ENCODE measurements around the gene HHIPL2.
"Not testable (repeated sequence)": the region's sequence is repeated elsewhere in the genome, so short reads cannot be mapped to it uniquely, and the experiment has no call there.

Gene HHIPL2

GRCh38 chr1:222539951-222540597 lies 7.8 kb downstream of the HHIPL2 start:
- DNase-seq = no peak

GRCh38 chr1:222535455-222535854 lies 12.4 kb downstream of the HHIPL2 start:
- no peak for DNase-seq

GRCh38 chr1:222530852-222531251 lies 17.1 kb downstream of the HHIPL2 start:
- DNase-seq = no peak

DNA sequence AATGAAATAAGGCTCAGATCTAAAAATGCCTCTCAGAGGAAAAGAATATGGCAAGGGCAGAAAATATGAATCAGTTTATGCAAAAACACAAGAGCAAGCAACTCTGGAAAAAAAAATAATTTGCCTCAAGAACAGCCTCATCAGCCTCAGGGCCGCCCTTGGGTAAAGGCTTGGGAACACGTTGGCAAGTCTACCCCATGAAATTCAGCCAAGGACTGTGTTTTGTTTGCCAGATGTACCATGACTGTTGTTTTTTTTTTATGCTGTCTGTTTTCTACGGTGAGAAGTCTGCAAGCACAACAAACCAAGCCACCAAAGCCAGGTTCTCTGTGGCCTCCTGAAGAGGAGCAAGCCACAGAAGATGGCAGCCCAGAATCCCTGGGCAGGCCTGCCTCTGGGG lies 18.0 kb downstream of the HHIPL2 start:
- DNase-seq = no peak

DNA sequence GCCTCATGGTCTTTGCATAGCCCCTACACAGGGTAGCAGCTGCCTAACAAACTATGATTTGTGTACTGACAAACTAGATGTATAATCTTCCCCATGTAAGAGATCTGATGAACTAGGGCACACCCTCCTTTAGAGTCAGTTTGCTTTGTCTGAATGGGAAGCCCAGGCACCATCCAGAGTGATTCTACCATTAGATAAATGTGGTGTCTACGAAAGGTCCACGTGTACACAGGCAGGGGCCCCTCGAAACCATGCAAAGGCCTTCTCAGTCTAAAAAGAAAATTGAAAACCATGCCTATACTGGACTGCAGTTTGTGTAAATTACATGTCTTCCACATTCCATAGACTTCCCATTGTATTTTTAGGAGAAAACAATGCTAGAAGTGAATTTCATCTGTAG lies 18.7 kb downstream of the HHIPL2 start:
- no peak for DNase-seq

- no peak for DNase-seq
Observed at GRCh38 chr1:222525951-222526350, 22.0 kb downstream of the HHIPL2 start.

DNA sequence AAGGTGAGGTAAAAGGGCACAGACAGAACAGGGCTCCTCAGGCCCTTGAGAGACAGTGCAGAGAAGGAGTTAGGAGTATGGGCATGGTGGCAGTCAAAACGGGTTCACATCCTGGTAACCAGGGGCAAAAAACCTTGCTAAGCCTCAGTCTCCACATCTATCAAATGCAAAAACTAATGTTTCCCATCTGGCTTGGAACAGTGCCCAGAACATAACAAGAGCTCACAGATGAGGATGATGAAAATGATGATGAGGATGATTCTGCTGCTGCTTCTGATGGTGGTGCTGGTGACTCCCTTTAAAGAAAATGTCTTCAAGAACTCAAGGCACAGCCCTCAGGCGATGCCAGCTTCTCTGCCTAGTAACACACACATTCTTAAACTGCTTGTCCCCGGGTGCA lies 24.1 kb downstream of the HHIPL2 start:
- DNase-seq = no peak

GRCh38 chr1:222522105-222522915 lies 25.6 kb downstream of the HHIPL2 start:
- DNase-seq = no peak

- DNase-seq = no peak
Observed at GRCh38 chr1:222521299-222522104, 26.4 kb downstream of the HHIPL2 start.

DNA sequence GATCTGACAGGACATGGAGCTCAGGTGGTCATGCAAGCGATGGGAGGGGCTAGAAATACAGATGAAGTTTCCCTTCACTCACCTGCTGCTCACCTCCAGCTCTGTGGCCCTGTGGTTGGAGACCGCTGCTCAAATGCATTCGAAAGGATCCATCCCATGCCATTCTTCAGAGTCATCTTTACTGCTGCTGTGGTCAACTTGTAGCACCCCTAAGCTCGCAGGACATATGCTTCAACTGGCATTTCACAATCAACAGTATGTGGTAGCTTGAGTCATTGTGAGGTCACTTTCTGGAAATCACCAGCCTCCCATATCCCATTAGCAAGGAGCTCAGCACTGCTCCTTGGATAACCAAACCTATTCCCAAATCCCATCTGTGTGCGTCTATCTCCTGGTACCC lies 58.4 kb downstream of the HHIPL2 start:
- not testable (repeated sequence) for DNase-seq

- DNase-seq = not testable (repeated sequence)
Observed at GRCh38 chr1:222487774-222488173, 60.1 kb downstream of the HHIPL2 start.

DNA sequence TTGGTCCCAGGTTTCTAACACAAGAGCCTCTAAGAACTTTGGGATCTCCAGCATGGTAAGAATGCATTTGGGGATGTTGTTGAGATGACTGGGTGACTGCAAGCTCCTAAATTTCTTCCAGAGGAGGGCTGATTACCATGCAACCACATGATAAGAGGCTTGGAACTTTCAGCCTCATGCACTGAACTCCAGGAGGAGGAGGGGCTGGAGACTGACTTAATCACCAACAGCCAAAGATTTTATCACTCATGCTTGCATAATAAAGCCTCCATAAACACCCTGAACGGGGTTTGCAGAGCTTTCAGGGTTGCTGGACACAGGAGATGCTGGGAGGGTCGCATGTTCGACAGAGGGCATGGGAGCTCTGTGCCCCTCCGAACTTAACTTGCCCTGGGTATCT lies 63.9 kb downstream of the HHIPL2 start:
- not testable (repeated sequence) for DNase-seq

DNA sequence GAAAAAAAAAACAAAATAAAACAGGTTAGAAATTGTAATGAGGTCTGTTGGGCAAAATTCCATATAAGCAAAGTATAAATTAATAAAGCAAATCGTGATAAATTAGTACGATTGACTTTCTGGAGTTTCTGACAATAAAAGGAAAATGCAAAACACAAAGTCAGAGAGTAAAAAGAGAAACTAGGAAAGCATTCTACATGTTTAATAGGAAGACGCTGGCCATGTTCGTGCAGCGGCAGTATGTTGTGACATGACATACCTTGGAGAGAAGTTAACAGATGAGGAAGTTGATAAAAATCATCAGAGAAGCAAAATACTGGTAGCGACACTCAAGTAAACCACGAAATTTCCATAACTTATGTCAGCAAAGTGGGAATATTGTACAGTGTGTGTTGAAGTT lies 68.3 kb downstream of the HHIPL2 start:
- DNase-seq = not testable (repeated sequence)

- DNase-seq = not testable (repeated sequence)
Observed at GRCh38 chr1:222476436-222476835, 71.5 kb downstream of the HHIPL2 start.

DNA sequence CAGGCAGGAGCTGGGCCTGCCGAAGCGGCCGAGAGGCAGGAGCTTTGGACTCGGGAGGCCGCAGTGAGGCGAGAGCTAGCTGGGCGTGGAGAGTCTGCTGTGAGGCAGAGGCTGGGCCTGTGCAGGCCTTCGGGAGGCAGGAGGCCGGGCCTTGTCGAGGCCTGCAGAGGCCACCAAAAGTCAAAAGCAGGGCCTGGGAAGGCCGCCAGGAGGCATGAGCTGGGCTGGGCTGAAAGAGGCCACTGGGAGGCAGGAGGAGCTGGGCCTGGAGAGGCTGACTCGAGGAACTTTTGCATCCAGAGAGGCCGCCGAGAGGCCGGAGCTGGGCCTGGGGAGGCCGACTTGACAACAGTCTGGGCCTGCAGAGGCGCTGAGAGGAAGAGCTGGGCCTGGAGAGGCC lies 74.2 kb downstream of the HHIPL2 start:
- DNase-seq = not testable (repeated sequence)

DNA sequence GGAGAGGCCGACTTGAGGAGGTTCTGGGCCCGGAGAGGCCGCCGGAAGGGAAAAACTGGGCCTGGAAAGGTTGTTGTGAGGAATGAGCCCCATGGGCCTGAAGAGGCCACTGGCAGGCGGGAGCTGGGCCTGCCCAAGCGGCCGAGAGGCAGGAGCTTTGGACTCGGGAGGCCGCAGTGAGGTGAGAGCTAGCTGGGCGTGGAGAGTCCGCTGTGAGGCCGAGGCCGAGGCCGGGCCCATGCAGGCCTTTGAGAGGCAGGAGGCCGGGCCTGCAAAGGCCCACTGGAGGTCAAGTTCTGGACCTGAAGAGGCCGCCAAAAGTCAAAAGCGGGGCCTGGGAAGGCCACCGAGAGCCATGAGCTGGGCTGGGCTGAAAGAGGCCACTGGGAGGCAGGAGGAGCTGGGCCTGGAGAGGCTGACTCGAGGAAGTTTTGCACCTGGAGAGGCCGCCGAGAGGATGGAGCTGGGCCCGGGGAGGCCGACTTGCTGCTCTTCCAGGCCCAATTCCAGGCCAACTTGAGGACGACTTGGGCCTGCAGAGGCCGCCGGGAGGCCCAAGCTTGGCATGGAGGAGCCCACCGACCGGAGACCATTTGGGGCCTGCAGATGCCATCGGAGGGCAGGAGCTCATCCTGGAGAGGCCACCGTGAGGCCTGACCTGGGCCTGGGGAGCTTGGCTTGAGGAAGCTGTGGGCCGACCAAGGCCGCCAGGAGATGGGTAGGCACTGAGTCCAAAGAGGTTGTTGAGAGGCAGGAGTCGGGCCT lies 74.9 kb downstream of the HHIPL2 start:
- DNase-seq = not testable (repeated sequence)
